ENCODE results near the gene ZNF207.
A peak's percentile ranks its signal among the peaks of the same experiment; 100 is the strongest.
"Not testable (repeated sequence)": the region's sequence is repeated elsewhere in the genome, so short reads cannot be mapped to it uniquely, and the experiment has no call there.

The ZNF207 gene

GRCh38 chr17:32345951-32346600 lies 3.9 kb upstream of the ZNF207 start:
- no peak for TF ChIP-seq CTCF (IDR thresholded peaks at IDR 0.05; ENCODE audit: control insufficient read depth, insufficient read depth, low read depth, low read length, missing control alignments)

GRCh38 chr17:32348483-32348800 lies 1.5 kb upstream of the ZNF207 start:
- no peak for TF ChIP-seq CTCF (IDR thresholded peaks at IDR 0.05; ENCODE audit: control insufficient read depth, insufficient read depth, low read depth, low read length, missing control alignments)
- no peak overlapping the region for H3K4me3 ChIP-seq (ENCODE audit: control insufficient read depth, low read depth, low read length)
- no peak for DNase-seq (ENCODE audit: low read depth)

More at GRCh38 chr17:32345951-32346600, 3.9 kb upstream of the ZNF207 start:
- DNase-seq (ENCODE audit: low read depth): no peak
- no peak overlapping the region for H3K4me3 ChIP-seq (ENCODE audit: control insufficient read depth, low read depth, low read length)

GRCh38 chr17:32349503-32349853 lies 479 bp upstream of the ZNF207 start:
- TF ChIP-seq CTCF (IDR thresholded peaks at IDR 0.05; ENCODE audit: control insufficient read depth, insufficient read depth, low read depth, low read length, missing control alignments): no peak
- peak overlapping the region; percentile 96 for H3K4me3 ChIP-seq (ENCODE audit: control insufficient read depth, low read depth, low read length)
- DNase-seq (ENCODE audit: low read depth): no peak

GRCh38 chr17:32350666-32351418 lies 885 bp downstream of the ZNF207 start:
- peak overlapping the region; percentile 96 for H3K4me3 ChIP-seq (ENCODE audit: control insufficient read depth, low read depth, low read length)
- TF ChIP-seq CTCF (IDR thresholded peaks at IDR 0.05; ENCODE audit: control insufficient read depth, insufficient read depth, low read depth, low read length, missing control alignments): no peak
- no peak for DNase-seq (ENCODE audit: low read depth)

- DNase-seq (ENCODE audit: low read depth): not testable (repeated sequence)
These were observed 2.8 kb downstream of the ZNF207 start for GRCh38 chr17:32352734-32353133.

GRCh38 chr17:32355649-32356377 lies 5.9 kb downstream of the ZNF207 start:
- no peak for TF ChIP-seq CTCF (IDR thresholded peaks at IDR 0.05; ENCODE audit: control insufficient read depth, insufficient read depth, low read depth, low read length, missing control alignments)
- no peak for DNase-seq (ENCODE audit: low read depth)
- H3K4me3 ChIP-seq (ENCODE audit: control insufficient read depth, low read depth, low read length): no peak overlapping the region

More at GRCh38 chr17:32352734-32353133, 2.8 kb downstream of the ZNF207 start:
- not testable (repeated sequence) for H3K4me3 ChIP-seq (ENCODE audit: control insufficient read depth, low read depth, low read length)

- TF ChIP-seq CTCF (IDR thresholded peaks at IDR 0.05; ENCODE audit: control insufficient read depth, insufficient read depth, low read depth, low read length, missing control alignments): no peak
- no peak for DNase-seq (ENCODE audit: low read depth)
- H3K4me3 ChIP-seq (ENCODE audit: control insufficient read depth, low read depth, low read length): no peak overlapping the region
These were observed 6.4 kb downstream of the ZNF207 start for GRCh38 chr17:32356378-32356743.

Data from AG09309 (cell line).